Upper lobe of left lung (tissue), 6 donors: Measurements from ENCODE around the gene TDRD7. TPM values are rescaled to one million over a fixed set of nuclear protein-coding genes. Genes with fewer than 3 reads are reported as not detected.

Experiments used
- ATAC-seq, 2 donors: fragments of 200-7000 bp; cut with Tn5 transposase; one replicate each; pipeline ENCODE4 v1.9.1; 2022; ENCODE audit warnings: mild to moderate bottlenecking in 2 of 2, moderate library complexity in 2 of 2; ENCODE audit not compliant: low FRiP score in 2 of 2
- DNase-seq, 2 donors: peaks; one replicate each; pipeline ENCODE4 v3.0.0-alpha.2; 2019 to 2020
- H3K27ac ChIP-seq, 4 donors: fragments of 200-600 bp; sonication (generic); one replicate each; pipeline ENCODE4 v1.5.1; 2016 to 2019
- H3K27me3 ChIP-seq, 4 donors: fragments of 200-600 bp; sonication (generic); one replicate each; pipeline ENCODE4 v1.5.1; 2017 to 2019
- H3K36me3 ChIP-seq, 4 donors: fragments of 200-600 bp; sonication (generic); one replicate each; pipeline ENCODE4 v1.5.1; 2016 to 2019
- H3K4me1 ChIP-seq, 4 donors: fragments of 200-600 bp; sonication (generic); one replicate each; pipeline ENCODE4 v1.5.1; 2018 to 2019
- H3K4me3 ChIP-seq, 4 donors: fragments of 200-600 bp; sonication (generic); one replicate each; pipeline ENCODE4 v1.5.1; 2017 to 2019; ENCODE audit warnings: mild to moderate bottlenecking in 2 of 4, moderate library complexity in 1 of 4
- H3K9me3 ChIP-seq, 4 donors: fragments of 200-600 bp; sonication (generic); one replicate each; pipeline ENCODE4 v1.5.1; 2018 to 2019
- CTCF ChIP-seq, 6 experiments: fragments of 450-650 bp in 4 of 6; fragments of 200-600 bp in 2 of 6; sonication (generic) in 2 of 6; IDR thresholded peaks; one replicate each; pipeline ENCODE4 v1.5.1; 2016 to 2019; ENCODE audit warnings: antibody characterized with exemption in 6 of 6
- EP300 ChIP-seq, 4 donors: sonication (generic); formaldehyde crosslinking; IDR thresholded peaks; one replicate each; pipeline ENCODE4 v1.5.1; 2017; ENCODE audit warnings: antibody characterized with exemption in 4 of 4, control low read depth in 2 of 4
- POLR2A ChIP-seq, 4 donors: fragments of 450-650 bp; IDR thresholded peaks; one replicate each; pipeline ENCODE4 v1.5.1; 2016 to 2017; ENCODE audit warnings: antibody characterized with exemption in 4 of 4, mild to moderate bottlenecking in 2 of 4
- POLR2AphosphoS5 ChIP-seq, 2 donors: sonication (generic); formaldehyde crosslinking; IDR thresholded peaks; one replicate each; pipeline ENCODE4 v1.5.1; 2017; ENCODE audit warnings: antibody characterized with exemption in 2 of 2
- WGBS, 2 donors: methylation state at CpG; one replicate each; pipeline ENCODE4 v1.1.5; 2017 to 2018; 5-methylcytosine and 5-hydroxymethylcytosine counted together
- total RNA-seq, 6 donors: library from RNA; depleted of rRNA in 4 of 6; stranded (reverse); fragments of >200 nt in 4 of 6; gene quantifications; one replicate each; pipeline versions ENCODE4 v1.1.0 to v1.2.1, GENCODE V29; 2016 to 2021
- donor health status: DM: no; HTN: no; CAD: no; lungs with moderate emphysema.
- donor health status: DM: no; HTN: yes; CAD: no; lungs with severe emphysema.

TDRD7 gene
- total RNA-seq, 6 donors from 2014 or later, result 9.0 to 21.0 (median 15.3) TPM

- H3K4me1 ChIP-seq, result peaks cover 8 to 27% (median 20%) of the 10 kb centered on the region in 4 donors
- no peak for ATAC-seq
- H3K4me3 ChIP-seq, result no peak overlapping the region
- H3K27ac ChIP-seq, result no peak overlapping the region
- TF ChIP-seq EP300 (IDR thresholded peaks at IDR 0.05) (no peak), CTCF (IDR thresholded peaks at IDR 0.05) (no peak), POLR2A (IDR thresholded peaks at IDR 0.05) (no peak), POLR2AphosphoS5 (IDR thresholded peaks at IDR 0.05) (no peak)
- 69 to 80% methylated on average over 9 of the region's 9 CpGs for WGBS, 2 donors
- H3K27me3 ChIP-seq, result no peaks in the 10 kb centered on the region
- H3K36me3 ChIP-seq, result no peaks in the 10 kb centered on the region
- DNase-seq, result no peak
- no peaks in the 10 kb centered on the region for H3K9me3 ChIP-seq
These were observed 102.6 kb downstream of the TDRD7 start for GRCh38 chr9:97514531-97514930.

- no peaks in the 10 kb centered on the region for H3K9me3 ChIP-seq
- no peak overlapping the region for H3K4me3 ChIP-seq
- no peaks in the 10 kb centered on the region for H3K36me3 ChIP-seq
- ATAC-seq (no peak), DNase-seq (no peak)
- WGBS, 2 donors, result 87 to 91% methylated on average over 6 of the region's 6 CpGs
- peaks cover 9 to 29% (median 21%) of the 10 kb centered on the region in 4 donors for H3K4me1 ChIP-seq
- no peak overlapping the region for H3K27ac ChIP-seq
- TF ChIP-seq POLR2AphosphoS5 (IDR thresholded peaks at IDR 0.05) (no peak), POLR2A (IDR thresholded peaks at IDR 0.05) (no peak), CTCF (IDR thresholded peaks at IDR 0.05) (no peak), EP300 (IDR thresholded peaks at IDR 0.05) (no peak)
- H3K27me3 ChIP-seq, result no peaks in the 10 kb centered on the region
These were observed 103.8 kb downstream of the TDRD7 start for GRCh38 chr9:97515662-97516061.

DNA sequence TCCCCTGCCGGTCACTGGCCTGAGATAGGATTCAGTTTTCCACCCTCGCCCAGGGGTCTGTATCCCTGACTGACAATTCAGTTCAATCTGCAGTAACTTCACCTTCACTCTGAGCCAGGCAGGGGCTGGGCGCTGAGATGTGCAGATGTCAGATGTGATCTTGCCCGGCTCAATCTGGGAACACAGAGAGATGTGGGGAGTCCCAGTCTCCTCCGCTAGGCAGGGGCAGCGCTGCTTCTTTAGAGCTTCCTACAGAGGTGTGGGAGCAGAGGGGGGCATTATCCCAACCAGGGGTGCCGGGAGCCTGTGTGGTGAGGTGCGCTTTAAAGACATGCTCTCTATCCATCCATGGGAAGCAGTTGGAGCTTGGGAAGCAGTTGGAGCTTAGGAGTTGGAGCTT lies 104.2 kb downstream of the TDRD7 start:
- Histone ChIP-seq H3K27me3 (no peaks in the 10 kb centered on the region), H3K4me3 (no peak overlapping the region), H3K36me3 (no peaks in the 10 kb centered on the region), H3K9me3 (no peaks in the 10 kb centered on the region), H3K27ac (no peak overlapping the region), H3K4me1 (peaks cover 9 to 29% (median 20%) of the 10 kb centered on the region in 4 donors)
- DNase-seq, result no peak
- 89 to 94% methylated on average over 4 to 8 of the region's 8 CpGs for WGBS, 2 donors
- no peak for ATAC-seq
- TF ChIP-seq CTCF (IDR thresholded peaks at IDR 0.05), result no peak
- no peak for TF ChIP-seq EP300 (IDR thresholded peaks at IDR 0.05)
- no peak for TF ChIP-seq POLR2A (IDR thresholded peaks at IDR 0.05)
- no peak for TF ChIP-seq POLR2AphosphoS5 (IDR thresholded peaks at IDR 0.05)

DNA sequence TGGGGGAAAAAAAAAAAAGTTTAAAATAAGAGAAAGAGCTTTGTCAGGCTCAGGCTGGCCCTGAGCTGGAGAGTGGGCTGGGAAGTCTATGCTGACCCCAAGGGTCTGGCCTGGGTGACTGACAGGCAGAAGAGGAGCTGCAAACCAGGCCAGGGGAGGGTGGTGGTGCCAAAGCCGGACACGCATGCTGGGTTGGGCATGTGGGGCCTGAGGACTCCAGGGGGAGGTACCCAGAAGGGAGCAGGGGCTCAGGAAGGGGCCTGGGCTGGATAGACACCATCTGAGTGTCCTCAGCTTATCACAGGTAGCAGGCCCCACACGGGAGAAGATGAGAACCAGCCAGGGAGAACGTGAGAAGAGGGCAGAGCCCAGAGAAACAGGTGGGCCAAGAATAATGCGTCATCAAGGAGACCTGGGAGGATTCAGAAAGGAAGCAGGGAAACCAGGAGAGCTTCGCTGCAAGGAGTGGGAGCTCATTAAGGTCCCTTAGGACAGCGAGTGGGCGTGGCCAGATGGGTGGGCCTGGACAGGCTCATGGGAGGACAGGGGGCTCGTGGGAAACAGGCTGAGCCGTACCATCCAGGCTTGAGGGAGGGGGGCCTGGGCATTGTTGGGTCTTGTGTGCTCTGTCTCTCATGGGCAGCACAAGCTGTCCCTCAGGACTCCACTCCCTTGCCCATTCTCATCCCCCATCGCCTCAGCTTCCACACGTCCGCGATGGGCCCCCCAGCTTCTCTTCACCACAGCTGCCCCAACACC lies 105.6 kb downstream of the TDRD7 start:
- H3K4me1 ChIP-seq, result peaks cover 9 to 25% (median 20%) of the 10 kb centered on the region in 4 donors
- H3K27me3 ChIP-seq, result no peaks in the 10 kb centered on the region
- no peaks in the 10 kb centered on the region for H3K9me3 ChIP-seq
- no peaks in the 10 kb centered on the region for H3K36me3 ChIP-seq
- no peak overlapping the region for H3K4me3 ChIP-seq
- peak overlapping the region in 3 of 4 donors; percentile 61 to 83 (median 78) for H3K27ac ChIP-seq
- 84 to 90% methylated on average over 14 of the region's 14 CpGs for WGBS, 2 donors
- ATAC-seq (peak in 1 of 2 donors; percentile 5), DNase-seq (no peak)
- no peak for TF ChIP-seq EP300 (IDR thresholded peaks at IDR 0.05)
- no peak for TF ChIP-seq CTCF (IDR thresholded peaks at IDR 0.05)
- TF ChIP-seq POLR2AphosphoS5 (IDR thresholded peaks at IDR 0.05), result no peak
- TF ChIP-seq POLR2A (IDR thresholded peaks at IDR 0.05), result no peak
